Measurements from ENCODE around the gene PRCD.

PRCD gene, protein sequence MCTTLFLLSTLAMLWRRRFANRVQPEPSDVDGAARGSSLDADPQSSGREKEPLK
- total RNA-seq = 0 to 0.39 (median 0) reads per million in 3 donors

- H3K4me1 ChIP-seq (ENCODE audit: control insufficient read depth, insufficient read depth, low read length, poor library complexity, severe bottlenecking) = peaks cover 14% of the 10 kb centered on the region
- no peaks in the 10 kb centered on the region for H3K9me3 ChIP-seq (ENCODE audit: control insufficient read depth, low read length)
- no peak within 1 kb of the TSS for H3K4me3 ChIP-seq (ENCODE audit: insufficient read depth, low read depth, low read length, poor library complexity, severe bottlenecking)
- no peaks in the 10 kb centered on the region for H3K36me3 ChIP-seq (ENCODE audit: control insufficient read depth, insufficient read depth, low read length)
- H3K27ac ChIP-seq (ENCODE audit: insufficient read depth, low read length, poor library complexity, severe bottlenecking) = no peak within 1 kb of the TSS
- H3K27me3 ChIP-seq (replicated peaks; ENCODE audit: control insufficient read depth, insufficient read depth, low read length, poor library complexity, severe bottlenecking) = peaks cover 25% of the 10 kb centered on the region
- no peak for DNase-seq
These were observed at the start of gene PRCD for GRCh38 chr17:76539631-76540271. TSS of gene PRCD (plus strand) at chr17:76540044. CDS start at chr17:76540142, 98 bp downstream.

GRCh38 chr17:76490112-76490710, 49.6 kb upstream of the PRCD start:
- no peaks in the 10 kb centered on the region for H3K27me3 ChIP-seq (replicated peaks; ENCODE audit: control insufficient read depth, insufficient read depth, low read length, poor library complexity, severe bottlenecking)
- DNase-seq = no peak
- H3K9me3 ChIP-seq (ENCODE audit: control insufficient read depth, low read length) = no peaks in the 10 kb centered on the region
- H3K4me1 ChIP-seq (ENCODE audit: control insufficient read depth, insufficient read depth, low read length, poor library complexity, severe bottlenecking) = peaks cover 23% of the 10 kb centered on the region
- H3K4me3 ChIP-seq (ENCODE audit: insufficient read depth, low read depth, low read length, poor library complexity, severe bottlenecking) = no peak overlapping the region
- no peak overlapping the region for H3K27ac ChIP-seq (ENCODE audit: insufficient read depth, low read length, poor library complexity, severe bottlenecking)
- H3K36me3 ChIP-seq (ENCODE audit: control insufficient read depth, insufficient read depth, low read length) = peaks cover 4% of the 10 kb centered on the region

DNA sequence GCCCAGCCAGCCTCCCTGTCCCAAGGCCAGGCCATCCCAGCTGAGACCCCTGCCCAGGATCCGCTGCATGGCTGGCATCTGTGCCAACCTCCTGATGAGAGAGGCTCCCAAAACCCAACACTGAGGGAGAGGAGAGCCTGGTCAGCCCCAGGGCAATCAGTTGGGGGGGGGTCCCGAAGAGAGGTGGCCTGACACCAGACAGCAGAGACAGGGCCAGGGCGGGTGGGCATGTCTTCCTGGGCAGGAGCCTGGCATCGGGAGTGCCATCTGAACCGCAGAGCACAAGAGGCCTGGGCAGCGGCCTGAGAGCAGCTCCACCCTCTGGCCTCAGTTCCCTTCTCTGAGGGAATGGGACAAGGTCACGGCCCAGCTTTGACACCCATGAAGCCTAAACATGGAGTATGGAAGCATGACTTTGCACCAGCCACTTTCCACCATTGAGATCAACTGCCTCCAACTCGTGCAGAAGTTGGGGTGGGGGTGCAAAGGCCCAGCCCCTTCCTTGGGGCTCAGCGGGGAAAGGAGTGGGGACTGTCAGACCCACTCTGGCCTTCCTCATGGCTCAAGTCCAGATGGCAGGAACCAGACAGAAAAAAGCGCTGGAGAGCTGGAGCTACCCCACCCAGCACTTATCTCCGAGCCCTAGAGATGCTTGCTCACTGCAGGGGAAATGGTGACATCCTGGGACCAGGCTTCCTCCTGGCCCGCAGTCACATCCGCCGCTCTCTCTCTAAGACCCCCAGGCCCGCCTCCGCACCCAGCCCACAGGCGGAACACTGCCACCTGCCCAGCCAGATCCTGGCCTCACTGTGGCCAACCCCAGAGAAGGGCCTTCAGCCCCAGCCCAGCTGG, 48.3 kb upstream of the PRCD start:
- no peak for DNase-seq
- Histone ChIP-seq H3K36me3 (ENCODE audit: control insufficient read depth, insufficient read depth, low read length) (peaks cover 4% of the 10 kb centered on the region), H3K27me3 (replicated peaks; ENCODE audit: control insufficient read depth, insufficient read depth, low read length, poor library complexity, severe bottlenecking) (no peaks in the 10 kb centered on the region), H3K9me3 (ENCODE audit: control insufficient read depth, low read length) (no peaks in the 10 kb centered on the region), H3K4me1 (ENCODE audit: control insufficient read depth, insufficient read depth, low read length, poor library complexity, severe bottlenecking) (peaks cover 23% of the 10 kb centered on the region), H3K4me3 (ENCODE audit: insufficient read depth, low read depth, low read length, poor library complexity, severe bottlenecking) (no peak overlapping the region), H3K27ac (ENCODE audit: insufficient read depth, low read length, poor library complexity, severe bottlenecking) (no peak overlapping the region)

DNA sequence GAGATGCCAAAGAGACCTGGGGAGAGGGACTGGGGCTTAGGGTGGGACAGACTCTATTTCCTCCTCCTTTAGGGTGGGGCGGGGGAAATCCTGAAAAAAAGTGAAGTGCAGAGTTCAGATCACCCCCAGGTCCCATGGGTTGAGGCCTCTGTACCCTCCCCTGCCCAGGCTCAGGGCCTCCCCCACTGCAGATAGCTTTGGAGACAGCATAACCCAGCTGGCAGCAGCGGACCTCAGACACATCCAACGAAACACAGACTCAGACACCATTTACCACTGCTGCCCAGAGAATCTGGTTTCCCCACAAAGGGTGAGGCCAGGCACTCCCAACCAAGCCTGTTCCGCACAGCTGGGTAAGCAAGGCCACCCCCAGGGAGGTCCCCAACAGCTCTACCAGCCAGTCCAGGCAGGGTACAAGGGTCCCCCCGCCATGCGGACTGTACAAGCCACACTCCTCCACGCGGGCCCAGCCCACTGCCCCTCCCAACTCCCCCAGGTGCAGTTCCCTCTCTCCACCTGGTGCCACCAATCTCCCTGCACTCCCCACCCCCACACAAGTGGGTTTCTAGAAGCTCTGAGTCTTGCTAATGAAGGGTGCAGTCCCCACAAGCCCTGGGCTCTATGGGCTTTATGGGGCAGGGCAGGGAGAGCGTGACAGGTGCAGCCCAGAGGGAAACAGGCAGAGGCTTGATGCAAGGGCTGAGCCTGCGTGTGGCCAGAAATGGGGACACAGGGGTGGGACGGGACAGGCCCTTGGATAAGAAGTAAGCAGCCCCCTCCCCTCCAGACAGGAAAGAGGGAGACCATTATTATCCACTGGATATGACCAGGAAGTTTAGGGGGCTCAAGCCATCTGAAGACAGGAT, 47.5 kb upstream of the PRCD start:
- peaks cover 23% of the 10 kb centered on the region for H3K4me1 ChIP-seq (ENCODE audit: control insufficient read depth, insufficient read depth, low read length, poor library complexity, severe bottlenecking)
- no peak for DNase-seq
- peak overlapping the region; percentile 37 for H3K4me3 ChIP-seq (ENCODE audit: insufficient read depth, low read depth, low read length, poor library complexity, severe bottlenecking)
- H3K27me3 ChIP-seq (replicated peaks; ENCODE audit: control insufficient read depth, insufficient read depth, low read length, poor library complexity, severe bottlenecking) = no peaks in the 10 kb centered on the region
- no peak overlapping the region for H3K27ac ChIP-seq (ENCODE audit: insufficient read depth, low read length, poor library complexity, severe bottlenecking)
- peaks cover 4% of the 10 kb centered on the region for H3K36me3 ChIP-seq (ENCODE audit: control insufficient read depth, insufficient read depth, low read length)
- no peaks in the 10 kb centered on the region for H3K9me3 ChIP-seq (ENCODE audit: control insufficient read depth, low read length)

DNA sequence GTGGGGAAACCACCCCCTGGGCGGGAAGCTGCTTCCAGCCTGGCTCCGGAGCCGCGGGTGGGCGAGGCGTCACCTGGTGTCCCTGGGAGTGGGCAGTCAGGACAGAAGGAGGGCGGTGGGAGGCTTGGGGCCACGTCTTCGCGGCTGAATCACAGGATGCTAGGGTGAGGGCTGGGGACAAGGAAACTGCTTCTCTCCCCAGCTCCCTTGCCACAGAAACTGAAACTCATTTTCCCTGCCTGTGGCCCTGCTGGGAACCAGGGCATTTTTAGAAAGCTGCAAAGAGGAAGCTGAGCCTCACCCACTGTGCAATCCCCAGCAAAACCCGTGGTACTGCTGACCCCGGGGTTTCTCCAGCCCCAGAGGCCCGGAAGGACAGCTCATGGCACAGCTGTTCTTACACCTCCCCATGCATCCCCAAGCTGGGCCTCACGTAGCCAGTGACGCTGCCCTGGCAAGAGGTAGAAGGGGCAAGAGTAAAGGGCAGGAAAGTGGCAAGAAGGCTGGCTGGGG, 46.8 kb upstream of the PRCD start:
- peak overlapping the region; percentile 37 for H3K27ac ChIP-seq (ENCODE audit: insufficient read depth, low read length, poor library complexity, severe bottlenecking)
- H3K36me3 ChIP-seq (ENCODE audit: control insufficient read depth, insufficient read depth, low read length) = no peaks in the 10 kb centered on the region
- peak in 1 of 3 donors; percentile 23 for DNase-seq
- H3K9me3 ChIP-seq (ENCODE audit: control insufficient read depth, low read length) = no peaks in the 10 kb centered on the region
- peak overlapping the region; percentile 37 for H3K4me3 ChIP-seq (ENCODE audit: insufficient read depth, low read depth, low read length, poor library complexity, severe bottlenecking)
- H3K4me1 ChIP-seq (ENCODE audit: control insufficient read depth, insufficient read depth, low read length, poor library complexity, severe bottlenecking) = peaks cover 23% of the 10 kb centered on the region
- H3K27me3 ChIP-seq (replicated peaks; ENCODE audit: control insufficient read depth, insufficient read depth, low read length, poor library complexity, severe bottlenecking) = no peaks in the 10 kb centered on the region

DNA sequence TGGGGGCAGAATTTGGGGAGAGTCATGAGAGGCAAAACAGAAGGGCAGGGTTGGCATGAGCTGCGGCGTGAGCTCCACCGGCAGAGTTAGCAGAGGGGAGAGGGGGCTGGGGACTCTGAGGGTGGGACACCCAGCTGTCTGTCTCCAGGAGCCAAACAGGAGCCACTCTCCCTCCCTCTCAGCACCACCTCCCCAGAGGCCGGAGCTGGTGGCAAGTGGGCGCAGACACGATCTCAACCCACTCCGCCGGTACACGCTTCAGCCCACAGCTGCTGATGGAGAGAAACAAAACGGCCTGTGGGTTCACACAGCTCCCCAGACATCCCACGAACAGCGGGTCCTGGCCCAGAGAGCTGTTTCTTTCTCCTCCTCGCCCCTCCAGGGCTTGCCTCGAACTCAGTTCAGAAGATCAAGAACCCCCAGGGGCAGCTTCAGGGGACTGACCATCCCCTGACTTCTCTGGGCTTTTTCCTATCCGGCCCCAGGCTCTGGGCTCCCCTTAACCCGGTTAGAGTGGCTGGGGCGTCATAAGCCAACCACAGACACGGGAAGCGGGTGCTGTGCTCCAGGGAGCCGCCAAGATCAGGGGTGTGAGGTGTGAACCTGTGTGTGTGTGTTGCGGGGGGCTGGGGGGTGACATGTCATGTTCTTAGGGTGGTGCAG, 46.2 kb upstream of the PRCD start:
- no peaks in the 10 kb centered on the region for H3K36me3 ChIP-seq (ENCODE audit: control insufficient read depth, insufficient read depth, low read length)
- peaks cover 23% of the 10 kb centered on the region for H3K4me1 ChIP-seq (ENCODE audit: control insufficient read depth, insufficient read depth, low read length, poor library complexity, severe bottlenecking)
- no peaks in the 10 kb centered on the region for H3K9me3 ChIP-seq (ENCODE audit: control insufficient read depth, low read length)
- peak overlapping the region; percentile 37 for H3K4me3 ChIP-seq (ENCODE audit: insufficient read depth, low read depth, low read length, poor library complexity, severe bottlenecking)
- DNase-seq = peak in 1 of 3 donors; percentile 31
- peak overlapping the region; percentile 37 for H3K27ac ChIP-seq (ENCODE audit: insufficient read depth, low read length, poor library complexity, severe bottlenecking)
- H3K27me3 ChIP-seq (replicated peaks; ENCODE audit: control insufficient read depth, insufficient read depth, low read length, poor library complexity, severe bottlenecking) = no peaks in the 10 kb centered on the region

DNA sequence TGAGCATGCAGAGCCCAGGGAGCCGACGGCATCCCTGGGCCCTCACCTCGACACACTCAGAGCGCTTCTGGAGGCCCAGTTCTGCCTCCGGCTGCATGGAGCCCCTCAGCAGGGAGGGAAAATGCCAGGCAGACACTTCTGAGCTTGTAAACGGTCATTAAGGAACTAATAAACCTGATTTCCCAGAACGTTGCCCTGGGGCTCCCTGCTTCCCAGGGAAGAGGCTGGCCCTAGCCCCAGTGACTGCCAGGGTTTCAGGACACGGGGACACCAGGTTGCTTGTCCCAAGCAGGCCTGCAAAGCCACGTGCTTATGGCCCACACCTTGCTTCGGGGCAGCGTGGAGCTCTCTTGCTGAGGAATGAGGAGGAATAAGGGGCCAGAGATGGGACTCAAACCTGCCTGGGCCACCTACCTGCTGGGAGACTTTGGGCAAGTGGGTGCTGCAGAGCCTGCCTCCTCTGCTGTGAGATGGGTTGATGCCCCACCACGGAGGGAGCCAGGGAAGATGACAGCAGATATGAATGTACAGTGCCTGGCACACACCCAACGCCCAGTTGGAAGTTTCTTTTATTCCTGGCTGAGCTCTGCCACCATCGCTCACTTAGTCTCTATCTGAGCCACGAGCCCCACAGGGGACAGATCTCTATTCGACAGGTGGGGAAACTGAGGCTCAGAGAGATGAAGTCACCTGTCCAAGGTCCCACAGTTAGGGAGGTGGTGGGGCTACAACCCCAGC, 44.0 kb upstream of the PRCD start:
- H3K36me3 ChIP-seq (ENCODE audit: control insufficient read depth, insufficient read depth, low read length) = no peaks in the 10 kb centered on the region
- no peak overlapping the region for H3K27ac ChIP-seq (ENCODE audit: insufficient read depth, low read length, poor library complexity, severe bottlenecking)
- peaks cover 39% of the 10 kb centered on the region for H3K4me1 ChIP-seq (ENCODE audit: control insufficient read depth, insufficient read depth, low read length, poor library complexity, severe bottlenecking)
- H3K4me3 ChIP-seq (ENCODE audit: insufficient read depth, low read depth, low read length, poor library complexity, severe bottlenecking) = no peak overlapping the region
- no peaks in the 10 kb centered on the region for H3K27me3 ChIP-seq (replicated peaks; ENCODE audit: control insufficient read depth, insufficient read depth, low read length, poor library complexity, severe bottlenecking)
- H3K9me3 ChIP-seq (ENCODE audit: control insufficient read depth, low read length) = no peaks in the 10 kb centered on the region
- no peak for DNase-seq

DNA sequence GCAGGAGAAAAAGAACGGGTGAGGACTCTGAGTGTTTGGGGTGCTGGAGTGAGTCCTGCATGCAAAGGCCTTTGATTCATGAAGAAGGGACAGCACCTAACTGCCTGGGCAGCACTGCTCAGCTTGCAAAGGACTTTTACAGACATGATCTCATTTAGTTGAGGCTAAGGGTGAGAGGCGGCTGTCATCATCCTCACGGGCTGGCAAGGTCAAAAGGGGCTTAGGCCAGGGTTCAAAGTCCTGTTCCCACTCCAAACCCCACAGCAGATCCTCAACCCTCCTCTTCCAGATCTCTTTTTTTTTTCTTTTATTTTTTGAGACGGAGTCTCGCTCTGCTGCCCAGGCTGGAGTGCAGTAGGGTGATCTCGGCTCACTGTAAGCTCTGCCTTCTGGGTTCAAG, 43.4 kb upstream of the PRCD start:
- Histone ChIP-seq H3K36me3 (ENCODE audit: control insufficient read depth, insufficient read depth, low read length) (no peaks in the 10 kb centered on the region), H3K27me3 (replicated peaks; ENCODE audit: control insufficient read depth, insufficient read depth, low read length, poor library complexity, severe bottlenecking) (no peaks in the 10 kb centered on the region), H3K4me3 (ENCODE audit: insufficient read depth, low read depth, low read length, poor library complexity, severe bottlenecking) (no peak overlapping the region), H3K27ac (ENCODE audit: insufficient read depth, low read length, poor library complexity, severe bottlenecking) (no peak overlapping the region), H3K4me1 (ENCODE audit: control insufficient read depth, insufficient read depth, low read length, poor library complexity, severe bottlenecking) (peaks cover 41% of the 10 kb centered on the region), H3K9me3 (ENCODE audit: control insufficient read depth, low read length) (no peaks in the 10 kb centered on the region)
- DNase-seq = no peak

DNA sequence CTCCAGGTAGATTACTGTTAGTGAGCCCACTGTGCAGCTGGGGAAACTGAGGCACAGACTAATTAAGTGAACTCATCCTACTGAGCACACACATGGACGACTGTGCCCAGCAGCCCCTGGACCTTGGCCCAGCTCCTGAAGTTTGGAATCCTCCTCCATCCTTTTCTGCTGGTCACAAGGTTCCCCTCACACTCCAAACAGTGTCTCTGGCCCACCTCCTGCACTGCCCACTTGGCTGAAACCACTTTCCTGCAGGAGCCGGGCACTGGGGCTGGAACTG, 42.2 kb upstream of the PRCD start:
- H3K4me3 ChIP-seq (ENCODE audit: insufficient read depth, low read depth, low read length, poor library complexity, severe bottlenecking) = no peak overlapping the region
- no peaks in the 10 kb centered on the region for H3K27me3 ChIP-seq (replicated peaks; ENCODE audit: control insufficient read depth, insufficient read depth, low read length, poor library complexity, severe bottlenecking)
- no peaks in the 10 kb centered on the region for H3K9me3 ChIP-seq (ENCODE audit: control insufficient read depth, low read length)
- H3K4me1 ChIP-seq (ENCODE audit: control insufficient read depth, insufficient read depth, low read length, poor library complexity, severe bottlenecking) = peaks cover 45% of the 10 kb centered on the region
- H3K36me3 ChIP-seq (ENCODE audit: control insufficient read depth, insufficient read depth, low read length) = no peaks in the 10 kb centered on the region
- no peak for DNase-seq
- H3K27ac ChIP-seq (ENCODE audit: insufficient read depth, low read length, poor library complexity, severe bottlenecking) = no peak overlapping the region

Measured in effector memory CD4-positive, alpha-beta T cell (primary cell).